HL-60 (cell line): ENCODE measurements around the gene PKP1.

Experiments used
- DNase-seq, 2 experiments: peaks; one replicate each; pipeline ENCODE4 v3.0.0-alpha.2; 2010 to 2020; ENCODE audit warnings: low read depth in 1 of 2, low spot score in 1 of 2
- H3K27ac ChIP-seq: fragments of 250-450 bp; sonication (Bioruptor Pico); replicated peaks from 2 replicates; pipeline ENCODE4 v1.5.1; 2020; ENCODE audit warnings: mild to moderate bottlenecking, moderate library complexity
- H3K27me3 ChIP-seq: fragments of 250-450 bp; sonication (Bioruptor Pico); 2 replicates; pipeline ENCODE4 v1.5.1; 2021; ENCODE audit warnings: mild to moderate bottlenecking, moderate library complexity; ENCODE audit not compliant: insufficient read depth, poor library complexity, severe bottlenecking
- H3K4me3 ChIP-seq: replicated peaks from 2 replicates; pipeline ENCODE4 v1.5.1; 2011; ENCODE audit warnings: mild to moderate bottlenecking, control low read depth, low read length; ENCODE audit not compliant: insufficient read depth
- CTCF ChIP-seq: IDR thresholded peaks from one replicate; pipeline ENCODE4 v1.5.1; 2011; ENCODE audit warnings: low read length, control low read depth, inconsistent platforms; ENCODE audit not compliant: insufficient read depth
- GABPA ChIP-seq: IDR thresholded peaks from 2 replicates; pipeline ENCODE4 v1.6.1; 2012; ENCODE audit warnings: low read depth
- POLR2AphosphoS5 ChIP-seq: IDR thresholded peaks from 2 replicates; pipeline ENCODE4 v1.6.1; 2012; ENCODE audit warnings: low read depth
- SPI1 ChIP-seq: IDR thresholded peaks from 2 replicates; pipeline ENCODE4 v1.6.1; 2012; ENCODE audit warnings: low read depth, mild to moderate bottlenecking, borderline replicate concordance
- TF ChIP-seq, protein P1 (sequence below): IDR thresholded peaks from 2 replicates; pipeline ENCODE4 v1.6.1; 2012; ENCODE audit warnings: low read depth; ENCODE audit not compliant: insufficient replicate concordance

Gene PKP1

GRCh38 chr1:201266774-201267173 is 16.5 kb upstream of the PKP1 start:
- Histone ChIP-seq H3K27ac (no peak overlapping the region), H3K4me3 (no peak overlapping the region), H3K27me3 (peaks cover 12% of the 10 kb centered on the region)
- no peak for DNase-seq
- no peak for TF ChIP-seq GABPA
- no peak for TF ChIP-seq CTCF
- TF ChIP-seq, protein P1, sequence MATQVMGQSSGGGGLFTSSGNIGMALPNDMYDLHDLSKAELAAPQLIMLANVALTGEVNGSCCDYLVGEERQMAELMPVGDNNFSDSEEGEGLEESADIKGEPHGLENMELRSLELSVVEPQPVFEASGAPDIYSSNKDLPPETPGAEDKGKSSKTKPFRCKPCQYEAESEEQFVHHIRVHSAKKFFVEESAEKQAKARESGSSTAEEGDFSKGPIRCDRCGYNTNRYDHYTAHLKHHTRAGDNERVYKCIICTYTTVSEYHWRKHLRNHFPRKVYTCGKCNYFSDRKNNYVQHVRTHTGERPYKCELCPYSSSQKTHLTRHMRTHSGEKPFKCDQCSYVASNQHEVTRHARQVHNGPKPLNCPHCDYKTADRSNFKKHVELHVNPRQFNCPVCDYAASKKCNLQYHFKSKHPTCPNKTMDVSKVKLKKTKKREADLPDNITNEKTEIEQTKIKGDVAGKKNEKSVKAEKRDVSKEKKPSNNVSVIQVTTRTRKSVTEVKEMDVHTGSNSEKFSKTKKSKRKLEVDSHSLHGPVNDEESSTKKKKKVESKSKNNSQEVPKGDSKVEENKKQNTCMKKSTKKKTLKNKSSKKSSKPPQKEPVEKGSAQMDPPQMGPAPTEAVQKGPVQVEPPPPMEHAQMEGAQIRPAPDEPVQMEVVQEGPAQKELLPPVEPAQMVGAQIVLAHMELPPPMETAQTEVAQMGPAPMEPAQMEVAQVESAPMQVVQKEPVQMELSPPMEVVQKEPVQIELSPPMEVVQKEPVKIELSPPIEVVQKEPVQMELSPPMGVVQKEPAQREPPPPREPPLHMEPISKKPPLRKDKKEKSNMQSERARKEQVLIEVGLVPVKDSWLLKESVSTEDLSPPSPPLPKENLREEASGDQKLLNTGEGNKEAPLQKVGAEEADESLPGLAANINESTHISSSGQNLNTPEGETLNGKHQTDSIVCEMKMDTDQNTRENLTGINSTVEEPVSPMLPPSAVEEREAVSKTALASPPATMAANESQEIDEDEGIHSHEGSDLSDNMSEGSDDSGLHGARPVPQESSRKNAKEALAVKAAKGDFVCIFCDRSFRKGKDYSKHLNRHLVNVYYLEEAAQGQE = no peak

DNA sequence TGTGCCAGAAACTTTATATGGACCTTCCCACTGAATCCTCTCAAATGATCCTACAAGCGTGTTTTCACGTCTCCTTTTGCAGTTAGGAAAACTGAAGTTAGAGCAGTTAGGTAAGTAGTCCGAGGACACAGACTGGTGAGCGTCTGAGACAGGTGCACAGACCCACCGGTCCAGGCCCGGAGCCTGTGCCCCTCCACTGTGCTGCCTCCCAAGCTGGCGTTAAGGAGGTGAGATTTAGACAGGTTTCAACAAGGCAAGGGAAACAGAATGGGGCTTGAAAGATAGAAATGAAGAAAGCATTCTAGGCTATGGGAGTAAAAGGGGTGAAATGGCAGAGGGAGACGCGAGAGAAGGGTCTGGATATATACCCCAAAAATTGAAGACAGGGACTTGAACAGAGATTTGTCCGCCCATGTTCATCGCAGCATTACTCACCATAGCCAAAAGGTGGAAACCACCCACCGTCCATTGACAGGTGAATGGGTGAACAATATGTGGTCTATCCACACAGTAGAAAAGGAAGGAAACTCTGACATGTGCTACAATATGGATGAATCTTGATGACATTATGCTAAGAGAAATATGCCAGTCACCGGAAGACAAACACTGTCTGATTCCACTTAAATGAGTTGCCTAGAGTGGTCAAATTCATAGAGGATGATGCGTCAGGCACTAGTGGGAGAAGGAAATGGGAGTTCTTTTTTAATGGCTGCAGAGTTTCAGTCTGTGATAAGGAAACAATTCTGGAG is 15.7 kb upstream of the PKP1 start:
- no peak for DNase-seq
- TF ChIP-seq, protein P1 = no peak
- TF ChIP-seq CTCF (no peak), GABPA (no peak), POLR2AphosphoS5 (no peak)
- Histone ChIP-seq H3K4me3 (no peak overlapping the region), H3K27me3 (peaks cover 12% of the 10 kb centered on the region), H3K27ac (no peak overlapping the region)

GRCh38 chr1:201268604-201269151 is 14.6 kb upstream of the PKP1 start:
- H3K27ac ChIP-seq = no peak overlapping the region
- TF ChIP-seq, protein P1 = no peak
- TF ChIP-seq CTCF (no peak), GABPA (no peak), POLR2AphosphoS5 (no peak), SPI1 (no peak)
- no peak overlapping the region for H3K4me3 ChIP-seq

More at GRCh38 chr1:201268604-201269151, 14.6 kb upstream of the PKP1 start:
- DNase-seq = no peak
- H3K27me3 ChIP-seq = peaks cover 12% of the 10 kb centered on the region
